Natural killer cell (primary cell): ENCODE results near the gene PDLIM7. TPM values are rescaled to one million over a fixed set of nuclear protein-coding genes. Genes with fewer than 3 reads are reported as not detected.

ENCODE experiments used
- ATAC-seq, 3 donors: fragments of 150-1000 bp in 2 of 3; fragments of 200-7000 bp in 1 of 3; cut with Tn5 transposase; 1 replicate in 1 of 3; 2 replicates in 2 of 3; pipeline ENCODE4 v1.10.0; 2021; ENCODE audit warnings: mild to moderate bottlenecking in 2 of 3, moderate library complexity in 2 of 3
- DNase-seq, 2 donors: peaks; one replicate each; pipeline versions ENCODE4 v3.0.0 to v3.0.0-alpha.2; 2013 to 2021; ENCODE audit warnings: mixed read lengths in 1 of 2
- H3K27ac ChIP-seq: one replicate; pipeline ENCODE4 v1.5.1; 2013; ENCODE audit warnings: mild to moderate bottlenecking, low read length
- H3K27me3 ChIP-seq: one replicate; pipeline ENCODE4 v1.6.1; 2013; ENCODE audit warnings: low read length; ENCODE audit not compliant: control insufficient read depth, insufficient read depth
- H3K36me3 ChIP-seq: one replicate; pipeline ENCODE4 v1.6.1; 2013; ENCODE audit warnings: low read length; ENCODE audit not compliant: control insufficient read depth, insufficient read depth
- H3K4me1 ChIP-seq: one replicate; pipeline ENCODE4 v1.6.1; 2013; ENCODE audit warnings: low read length; ENCODE audit not compliant: control insufficient read depth, insufficient read depth
- H3K4me3 ChIP-seq: one replicate; pipeline ENCODE4 v1.5.1; 2013; ENCODE audit warnings: low read length
- H3K9me3 ChIP-seq: one replicate; pipeline ENCODE4 v1.6.1; 2013; ENCODE audit warnings: low read length; ENCODE audit not compliant: control insufficient read depth, insufficient read depth
- H3K27ac Mint-ChIP-seq, 2 donors: one replicate each; pipeline ENCODE4 v1.8.0; 2022; ENCODE audit warnings: mild to moderate bottlenecking in 2 of 2, mixed read lengths in 2 of 2, moderate library complexity in 1 of 2
- H3K27me3 Mint-ChIP-seq, 2 donors: one replicate each; pipeline ENCODE4 v1.8.0; 2022; ENCODE audit warnings: low read depth in 2 of 2, mixed read lengths in 2 of 2
- H3K36me3 Mint-ChIP-seq: one replicate; pipeline ENCODE4 v1.8.0; 2022; ENCODE audit warnings: mixed read lengths
- H3K4me1 Mint-ChIP-seq, 2 donors: one replicate each; pipeline ENCODE4 v1.8.0; 2022; ENCODE audit warnings: mixed read lengths in 2 of 2
- H3K4me3 Mint-ChIP-seq: one replicate; pipeline ENCODE4 v1.8.0; 2022; ENCODE audit warnings: mild to moderate bottlenecking, moderate library complexity, mixed read lengths
- H3K9me3 Mint-ChIP-seq, 2 donors: one replicate each; pipeline ENCODE4 v1.8.0; 2022; ENCODE audit warnings: mixed read lengths in 2 of 2
- CTCF ChIP-seq: fragments of 200-600 bp; IDR thresholded peaks from one replicate; pipeline ENCODE4 v1.8.0; 2022; ENCODE audit warnings: antibody characterized with exemption
- WGBS: methylation state at CpG from one replicate; pipeline ENCODE4 v1.1.7; 2013; ENCODE audit warnings: missing lambda C conversion rate; ENCODE audit not compliant: insufficient coverage; 5-methylcytosine and 5-hydroxymethylcytosine counted together
- intact Hi-C: fragments of 100-400 bp; cut with micrococcal nuclease; formaldehyde crosslinking; loops from one replicate; pipeline ENCODE4 v1.14.2; 2022
- total RNA-seq, 4 donors: library from RNA; stranded (reverse); fragments of 120-200 nt in 1 of 4; gene quantifications; one replicate each; pipeline versions ENCODE4 v1.2.3 to v1.2.4, GENCODE V29; 2013 to 2022

Gene PDLIM7
- total RNA-seq, 3 donors from 2014 or later (not counting 1 experiment from before 2014, with no cell fraction given): 9.7 to 58.7 (median 14.7) TPM

- H3K4me3 Mint-ChIP-seq: no peak overlapping the region
- peaks cover 24 to 59% of the 10 kb centered on the region in 2 donors for H3K4me1 Mint-ChIP-seq
- H3K27ac Mint-ChIP-seq: no peak overlapping the region
- no peaks in the 10 kb centered on the region for H3K27me3 ChIP-seq
- H3K36me3 Mint-ChIP-seq: no peaks in the 10 kb centered on the region
- H3K27ac ChIP-seq: no peak overlapping the region
- intact Hi-C loops: no loop called here
- peaks cover 84% of the 10 kb centered on the region for H3K36me3 ChIP-seq
- peaks cover 73% of the 10 kb centered on the region for H3K4me1 ChIP-seq
- ATAC-seq (no peak), DNase-seq (no peak)
- H3K4me3 ChIP-seq: no peak overlapping the region
- no peaks in the 10 kb centered on the region for H3K27me3 Mint-ChIP-seq
- WGBS: 95% methylated on average over 37 of the region's 37 CpGs
- H3K9me3 ChIP-seq: no peaks in the 10 kb centered on the region
- no peak for TF ChIP-seq CTCF
- H3K9me3 Mint-ChIP-seq: no peaks in the 10 kb centered on the region
Observed at GRCh38 chr5:177435847-177436536, 61.4 kb downstream of the PDLIM7 start.

GRCh38 chr5:177434942-177435738 lies 62.3 kb downstream of the PDLIM7 start:
- 73% methylated on average over 20 of the region's 20 CpGs for WGBS
- Histone ChIP-seq H3K27ac (peak overlapping the region; percentile 12), H3K4me1 (peaks cover 77% of the 10 kb centered on the region), H3K9me3 (no peaks in the 10 kb centered on the region), H3K4me3 (no peak overlapping the region), H3K27me3 (no peaks in the 10 kb centered on the region), H3K36me3 (peaks cover 84% of the 10 kb centered on the region)
- Mint-ChIP-seq H3K9me3 (no peaks in the 10 kb centered on the region), H3K4me1 (peaks cover 32 to 65% of the 10 kb centered on the region in 2 donors), H3K4me3 (no peak overlapping the region), H3K27ac (peak overlapping the region; percentile 70 to 94), H3K36me3 (no peaks in the 10 kb centered on the region), H3K27me3 (no peaks in the 10 kb centered on the region)
- TF ChIP-seq CTCF: no peak
- DNase-seq (no peak), ATAC-seq (no peak)
- intact Hi-C loops: no loop called here

GRCh38 chr5:177434437-177434836 lies 63.0 kb downstream of the PDLIM7 start:
- Histone ChIP-seq H3K9me3 (no peaks in the 10 kb centered on the region), H3K27me3 (no peaks in the 10 kb centered on the region), H3K36me3 (peaks cover 81% of the 10 kb centered on the region), H3K4me1 (peaks cover 84% of the 10 kb centered on the region), H3K27ac (peak overlapping the region; percentile 12), H3K4me3 (no peak overlapping the region)
- peak in 1 of 2 donors; percentile 71 for DNase-seq
- peak; percentile 21 to 44 (median 22) for ATAC-seq
- H3K27me3 Mint-ChIP-seq: no peaks in the 10 kb centered on the region
- no peaks in the 10 kb centered on the region for H3K9me3 Mint-ChIP-seq
- H3K36me3 Mint-ChIP-seq: no peaks in the 10 kb centered on the region
- peak overlapping the region; percentile 37 for H3K4me3 Mint-ChIP-seq
- peaks cover 33 to 65% of the 10 kb centered on the region in 2 donors for H3K4me1 Mint-ChIP-seq
- intact Hi-C loops: no loop called here
- no peak for TF ChIP-seq CTCF
- peak overlapping the region; percentile 70 to 94 for H3K27ac Mint-ChIP-seq
- 57% methylated on average over 8 of the region's 8 CpGs for WGBS
